IMR-90 (cell line): ENCODE data around the gene CYB561D2. TPM values are rescaled to one million over a fixed set of nuclear protein-coding genes. Genes with fewer than 3 reads are reported as not detected.

Experiments used
- ATAC-seq: fragments of 200-7000 bp; cut with Tn5 transposase; 2 replicates; pipeline ENCODE4 v1.9.1; 2020; ENCODE audit warnings: low read depth, mild to moderate bottlenecking, moderate library complexity
- BruUV-seq: library from RNA; stranded (reverse); fragments of 400-500 nt; replicated peaks from 2 replicates; lab custom pipeline; 2021; lab: Mats Ljungman, UMichigan
- CTCF ChIA-PET: fragments of 300-600 bp; formaldehyde crosslinking; extraction: SDS; loops from one replicate; lab custom pipeline; 2021; ENCODE audit warnings: antibody characterized with exemption; lab: Yijun Ruan, JAX
- POLR2A ChIA-PET: fragments of 300-600 bp; sonication (Branson Sonifier 250); formaldehyde crosslinking; loops from one replicate; lab custom pipeline; 2022; ENCODE audit warnings: antibody characterized with exemption; ENCODE audit not compliant: unreplicated experiment; lab: Charles Lee
- DNase-seq: peaks from one replicate; pipeline ENCODE4 v3.0.0; 2013
- H2AFZ ChIP-seq: replicated peaks from 2 replicates; pipeline ENCODE3; 2013; ENCODE audit warnings: low read length, mild to moderate bottlenecking; ENCODE audit not compliant: poor library complexity
- H2AK5ac ChIP-seq: 2 replicates; pipeline ENCODE4 v1.6.1; 2013; ENCODE audit warnings: low read depth, low read length, inconsistent platforms
- H2AK9ac ChIP-seq: replicated peaks from 2 replicates; pipeline ENCODE3; 2013; ENCODE audit warnings: mild to moderate bottlenecking, low read depth, low read length, moderate library complexity; ENCODE audit not compliant: poor library complexity
- H2BK120ac ChIP-seq: 2 replicates; pipeline ENCODE4 v1.6.1; 2013; ENCODE audit warnings: low read depth, low read length, inconsistent platforms
- H2BK15ac ChIP-seq: 3 replicates; pipeline ENCODE4 v1.6.1; 2013; ENCODE audit warnings: low read depth, low read length, inconsistent platforms
- H2BK20ac ChIP-seq: 2 replicates; pipeline ENCODE4 v1.6.1; 2013; ENCODE audit warnings: low read depth, mild to moderate bottlenecking, inconsistent platforms, low read length, moderate library complexity
- H2BK5ac ChIP-seq: 2 replicates; pipeline ENCODE4 v1.6.1; 2013; ENCODE audit warnings: mild to moderate bottlenecking, low read depth, low read length, inconsistent platforms; ENCODE audit not compliant: poor library complexity, severe bottlenecking
- H3K14ac ChIP-seq: replicated peaks from 2 replicates; pipeline ENCODE4 v1.6.1; 2013; ENCODE audit warnings: low read depth, low read length, inconsistent platforms
- H3K18ac ChIP-seq: 2 replicates; pipeline ENCODE4 v1.6.1; 2013; ENCODE audit warnings: low read depth, low read length, control low read depth
- H3K23ac ChIP-seq: 2 replicates; pipeline ENCODE4 v1.6.1; 2013; ENCODE audit warnings: low read depth, low read length, inconsistent platforms
- H3K27ac ChIP-seq: 2 replicates; pipeline ENCODE4 v1.5.1; 2013; ENCODE audit warnings: mild to moderate bottlenecking, control low read depth, low read length; ENCODE audit not compliant: insufficient read depth
- H3K27me3 ChIP-seq: 2 replicates; pipeline ENCODE4 v1.6.1; 2013; ENCODE audit warnings: low read length; ENCODE audit not compliant: control insufficient read depth, insufficient read depth
- H3K36me3 ChIP-seq: 2 replicates; pipeline ENCODE4 v1.6.1; 2013; ENCODE audit warnings: low read length, mixed read lengths; ENCODE audit not compliant: control insufficient read depth, insufficient read depth
- H3K4ac ChIP-seq: 2 replicates; pipeline ENCODE4 v1.6.1; 2013; ENCODE audit warnings: low read depth, low read length, inconsistent platforms
- H3K4me1 ChIP-seq: 2 replicates; pipeline ENCODE4 v1.6.1; 2013; ENCODE audit warnings: low read length, mixed read lengths; ENCODE audit not compliant: control insufficient read depth, insufficient read depth
- H3K4me2 ChIP-seq: 2 replicates; pipeline ENCODE4 v1.6.1; 2013; ENCODE audit warnings: low read depth, mild to moderate bottlenecking, control low read depth, low read length, moderate library complexity
- H3K4me3 ChIP-seq: 2 replicates; pipeline ENCODE4 v1.5.1; 2013; ENCODE audit warnings: low read depth, mild to moderate bottlenecking, control low read depth, low read length, moderate library complexity; ENCODE audit not compliant: insufficient read depth
- H3K56ac ChIP-seq: 2 replicates; pipeline ENCODE4 v1.6.1; 2013; ENCODE audit warnings: low read length, inconsistent platforms; ENCODE audit not compliant: insufficient read depth; ENCODE audit errors: extremely low read depth
- H3K79me1 ChIP-seq, 2 experiments: 2 replicates each; pipeline ENCODE4 v1.6.1; 2013; ENCODE audit warnings: low read length in 2 of 2, inconsistent platforms in 1 of 2, low read depth in 1 of 2
- H3K9ac ChIP-seq: 2 replicates; pipeline ENCODE4 v1.6.1; 2013; ENCODE audit warnings: low read depth, low read length, control low read depth
- H3K9me1 ChIP-seq: 2 replicates; pipeline ENCODE4 v1.6.1; 2013; ENCODE audit warnings: low read length, inconsistent platforms; ENCODE audit not compliant: insufficient read depth
- H3K9me3 ChIP-seq: 2 replicates; pipeline ENCODE4 v1.6.1; 2013; ENCODE audit warnings: low read length; ENCODE audit not compliant: control insufficient read depth, insufficient read depth
- H4K20me1 ChIP-seq: 2 replicates; pipeline ENCODE4 v1.6.1; 2013; ENCODE audit warnings: low read length, inconsistent platforms; ENCODE audit not compliant: insufficient read depth
- H4K5ac ChIP-seq: 2 replicates; pipeline ENCODE4 v1.6.1; 2013; ENCODE audit warnings: mild to moderate bottlenecking, low read depth, low read length, control low read depth
- H4K8ac ChIP-seq, 2 experiments: 2 replicates each; pipeline ENCODE4 v1.6.1; 2013; ENCODE audit warnings: low read depth in 2 of 2, low read length in 2 of 2, control low read depth in 1 of 2, inconsistent platforms in 1 of 2
- H4K91ac ChIP-seq: 2 replicates; pipeline ENCODE4 v1.6.1; 2013; ENCODE audit warnings: low read depth, low read length, inconsistent platforms; ENCODE audit not compliant: insufficient read depth
- BHLHE40 ChIP-seq: fragments of 150-350 bp; IDR thresholded peaks from 2 replicates; pipeline ENCODE4 v1.6.1; 2016; ENCODE audit warnings: mild to moderate bottlenecking, low read depth, low read length
- FOS ChIP-seq: fragments of 150-350 bp; IDR thresholded peaks from 2 replicates; pipeline ENCODE4 v1.6.1; 2016; ENCODE audit warnings: low read depth, low read length
- MAFK ChIP-seq: IDR thresholded peaks from 2 replicates; pipeline ENCODE4 v1.6.1; 2012; ENCODE audit warnings: low read depth, low read length, improper control_type of control experiment
- NFE2L2 ChIP-seq: fragments of 150-350 bp; IDR thresholded peaks from 2 replicates; pipeline ENCODE4 v1.6.1; 2016; ENCODE audit warnings: low read depth, mild to moderate bottlenecking, low read length
- POLR2A ChIP-seq: IDR thresholded peaks from 2 replicates; pipeline ENCODE4 v1.6.1; 2012; ENCODE audit warnings: mild to moderate bottlenecking, low read depth, low read length
- RCOR1 ChIP-seq: IDR thresholded peaks from 2 replicates; pipeline ENCODE4 v1.6.1; 2012; ENCODE audit warnings: mild to moderate bottlenecking, low read length, improper control_type of control experiment; ENCODE audit not compliant: insufficient replicate concordance
- RFX5 ChIP-seq: IDR thresholded peaks from 2 replicates; pipeline ENCODE4 v1.8.0; 2012; ENCODE audit warnings: low read depth, mild to moderate bottlenecking, low read length, moderate library complexity
- SMC3 ChIP-seq: fragments of 150-350 bp; IDR thresholded peaks from 2 replicates; pipeline ENCODE4 v1.6.1; 2016; ENCODE audit warnings: low read depth, mild to moderate bottlenecking, antibody characterized with exemption, low read length, moderate library complexity
- WGBS, 2 experiments: methylation state at CpG; one replicate each; pipeline versions ENCODE4 v1.1.5 to v1.1.7; 2013; ENCODE audit warnings: missing lambda C conversion rate in 2 of 2; ENCODE audit not compliant: insufficient read length in 1 of 2; ENCODE audit errors: extremely low coverage in 2 of 2; 5-methylcytosine and 5-hydroxymethylcytosine counted together
- dilution Hi-C: fragments of 300-500 bp; cut with HindIII; formaldehyde crosslinking; loops from one replicate; pipeline ENCODE4 v1.14.3; 2018; ENCODE audit warnings: low sequenced_read_pairs; ENCODE audit not compliant: unreplicated experiment
- in situ Hi-C: fragments of 300-500 bp; cut with MboI; formaldehyde crosslinking; loops from 3 replicates; pipeline ENCODE4 v1.14.3; 2019; ENCODE audit warnings: low sequenced_read_pairs, inconsistent platforms, mixed read lengths
- intact Hi-C: fragments of 100-400 bp; cut with micrococcal nuclease; formaldehyde crosslinking; loops from 2 replicates; pipeline ENCODE4 v1.10.0; 2022
- polyA plus RNA-seq, 3 experiments: library from polyadenylated mRNA; depleted of rRNA; stranded (reverse); fragments of >200 nt; gene quantifications; 2 replicates each; pipeline ENCODE4 v1.2.3, GENCODE V29; 2012; ENCODE audit warnings: low replicate concordance in 1 of 3
- total RNA-seq: library from RNA; depleted of rRNA; stranded (reverse); fragments of >200 nt; gene quantifications from 2 replicates; pipeline ENCODE4 v1.2.3, GENCODE V29; 2012
- TF ChIP-seq, protein P1 (sequence below): fragments of 150-350 bp; IDR thresholded peaks from 2 replicates; pipeline ENCODE4 v1.6.1; 2017; ENCODE audit warnings: mild to moderate bottlenecking, antibody characterized with exemption, low read length, low read depth
- TF ChIP-seq, protein P2 (sequence below): fragments of 150-350 bp; IDR thresholded peaks from 2 replicates; pipeline ENCODE4 v1.6.1; 2016; ENCODE audit warnings: low read depth, mild to moderate bottlenecking, low read length, moderate library complexity, borderline replicate concordance

Gene CYB561D2
- total and polyA plus RNA-seq, 2 of the 4 experiments (the other 2 are of a cell fraction), result 29.2 to 31.7 TPM

DNA sequence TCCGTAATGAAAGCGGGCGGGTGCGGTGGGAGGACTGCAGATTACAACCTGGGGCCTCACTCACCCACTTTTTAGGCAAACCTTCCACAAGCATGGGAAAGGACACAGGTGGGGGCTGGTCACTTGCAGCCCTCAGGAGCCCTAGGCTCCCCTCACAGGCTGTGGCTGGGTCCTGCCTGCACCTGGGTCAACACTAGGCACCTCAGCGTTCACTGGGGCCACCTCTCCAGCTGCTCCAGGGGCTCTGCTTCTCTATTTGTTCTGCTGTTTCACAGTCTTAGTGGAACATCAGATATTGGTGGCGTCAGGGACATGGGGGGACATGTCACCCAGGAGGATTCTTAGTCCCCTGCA lies 38.7 kb downstream of the CYB561D2 start:
- in situ Hi-C loops, result no loop called here
- Histone ChIP-seq H3K27me3 (peaks cover 66% of the 10 kb centered on the region), H3K27ac (no peak overlapping the region), H3K36me3 (no peaks in the 10 kb centered on the region), H3K4ac (no peak overlapping the region), H3K4me1 (no peaks in the 10 kb centered on the region), H3K56ac (no peak overlapping the region), H3K18ac (no peak overlapping the region), H3K23ac (no peak overlapping the region), H3K9me3 (no peaks in the 10 kb centered on the region), H4K5ac (no peak overlapping the region), H2AK9ac (no peak overlapping the region), H4K8ac (no peak overlapping the region), H3K4me2 (no peak overlapping the region), H2BK120ac (no peak overlapping the region), H4K91ac (no peak overlapping the region), H2BK5ac (no peak overlapping the region), H4K20me1 (no peaks in the 10 kb centered on the region), H3K4me3 (no peak overlapping the region), H3K9ac (no peak overlapping the region), H2BK15ac (no peak overlapping the region), H3K14ac (no peak overlapping the region), H2AFZ (no peak overlapping the region), H2BK20ac (no peak overlapping the region), H3K9me1 (no peaks in the 10 kb centered on the region), H2AK5ac (no peak overlapping the region), H3K79me1 (no peaks in the 10 kb centered on the region)
- no TSS peak for BruUV-seq
- CTCF ChIA-PET, result no interaction called here
- no peak for DNase-seq
- TF ChIP-seq SMC3 (no peak), POLR2A (no peak), RCOR1 (no peak), FOS (no peak), NFE2L2 (no peak), RFX5 (no peak), BHLHE40 (no peak), MAFK (no peak)
- TF ChIP-seq, protein P1, sequence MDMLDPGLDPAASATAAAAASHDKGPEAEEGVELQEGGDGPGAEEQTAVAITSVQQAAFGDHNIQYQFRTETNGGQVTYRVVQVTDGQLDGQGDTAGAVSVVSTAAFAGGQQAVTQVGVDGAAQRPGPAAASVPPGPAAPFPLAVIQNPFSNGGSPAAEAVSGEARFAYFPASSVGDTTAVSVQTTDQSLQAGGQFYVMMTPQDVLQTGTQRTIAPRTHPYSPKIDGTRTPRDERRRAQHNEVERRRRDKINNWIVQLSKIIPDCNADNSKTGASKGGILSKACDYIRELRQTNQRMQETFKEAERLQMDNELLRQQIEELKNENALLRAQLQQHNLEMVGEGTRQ, result no peak
- TF ChIP-seq, protein P2, sequence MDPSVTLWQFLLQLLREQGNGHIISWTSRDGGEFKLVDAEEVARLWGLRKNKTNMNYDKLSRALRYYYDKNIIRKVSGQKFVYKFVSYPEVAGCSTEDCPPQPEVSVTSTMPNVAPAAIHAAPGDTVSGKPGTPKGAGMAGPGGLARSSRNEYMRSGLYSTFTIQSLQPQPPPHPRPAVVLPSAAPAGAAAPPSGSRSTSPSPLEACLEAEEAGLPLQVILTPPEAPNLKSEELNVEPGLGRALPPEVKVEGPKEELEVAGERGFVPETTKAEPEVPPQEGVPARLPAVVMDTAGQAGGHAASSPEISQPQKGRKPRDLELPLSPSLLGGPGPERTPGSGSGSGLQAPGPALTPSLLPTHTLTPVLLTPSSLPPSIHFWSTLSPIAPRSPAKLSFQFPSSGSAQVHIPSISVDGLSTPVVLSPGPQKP, result no peak
- no peak for ATAC-seq
- dilution Hi-C loops, result no loop called here
- 50% methylated on average over 1 of the region's 6 CpGs; no CpG with 5 or more reads in 1 of the 2 experiments for WGBS, 2 experiments
- POLR2A ChIA-PET, result no interaction called here
- intact Hi-C loops, result no loop called here
